ENCODE results near the gene ATXN1.

The ATXN1 gene

GRCh38 chr6:16757332-16757731 is 3.9 kb downstream of the ATXN1 start:
- Histone ChIP-seq H3K4me3 (ENCODE audit: low read depth, low read length) (no peak overlapping the region), H3K27me3 (replicated peaks) (no peaks in the 10 kb centered on the region), H3K27ac (no peak overlapping the region), H3K36me3 (replicated peaks) (peaks cover 6% of the 10 kb centered on the region)
- no peak for TF ChIP-seq CTCF (IDR thresholded peaks at IDR 0.05; ENCODE audit: low read depth, low read length, missing control alignments)
- DNase-seq = no peak
- in situ Hi-C loops (cut with HindIII; ENCODE audit: low pct_ligation_motif_present, low sequenced_read_pairs) = no loop called here

- in situ Hi-C loops (cut with HindIII; ENCODE audit: low pct_ligation_motif_present, low sequenced_read_pairs) = no loop called here
- Histone ChIP-seq H3K36me3 (replicated peaks) (peaks cover 6% of the 10 kb centered on the region), H3K4me3 (ENCODE audit: low read depth, low read length) (no peak overlapping the region), H3K27ac (no peak overlapping the region), H3K27me3 (replicated peaks) (no peaks in the 10 kb centered on the region)
- TF ChIP-seq CTCF (IDR thresholded peaks at IDR 0.05; ENCODE audit: low read depth, low read length, missing control alignments) = no peak
- no peak for DNase-seq
These were observed 4.5 kb downstream of the ATXN1 start for GRCh38 chr6:16756660-16757255.

DNA sequence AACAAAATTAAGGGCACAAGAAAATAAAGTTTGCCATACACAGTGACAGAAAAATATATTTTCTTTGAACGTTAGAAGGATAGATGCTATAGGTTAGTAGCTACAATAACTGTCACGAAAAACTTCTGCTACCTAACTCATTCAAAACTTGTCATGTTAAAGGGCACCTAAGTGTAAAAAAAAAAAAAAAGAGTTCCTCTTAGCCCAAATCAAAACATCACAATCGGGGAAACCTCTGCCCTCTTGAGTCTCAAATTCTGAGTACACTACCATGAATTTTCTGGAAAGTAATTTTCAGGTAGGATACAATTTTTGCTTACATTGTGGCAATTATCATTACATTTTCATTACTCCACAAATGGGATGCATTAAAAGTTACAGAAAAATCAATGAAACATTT is 5.7 kb downstream of the ATXN1 start:
- H3K27me3 ChIP-seq (replicated peaks) = no peaks in the 10 kb centered on the region
- H3K27ac ChIP-seq = no peak overlapping the region
- no peak overlapping the region for H3K4me3 ChIP-seq (ENCODE audit: low read depth, low read length)
- in situ Hi-C loops (cut with HindIII; ENCODE audit: low pct_ligation_motif_present, low sequenced_read_pairs) = no loop called here
- TF ChIP-seq CTCF (IDR thresholded peaks at IDR 0.05; ENCODE audit: low read depth, low read length, missing control alignments) = no peak
- DNase-seq = no peak
- peaks cover 6% of the 10 kb centered on the region for H3K36me3 ChIP-seq (replicated peaks)

DNA sequence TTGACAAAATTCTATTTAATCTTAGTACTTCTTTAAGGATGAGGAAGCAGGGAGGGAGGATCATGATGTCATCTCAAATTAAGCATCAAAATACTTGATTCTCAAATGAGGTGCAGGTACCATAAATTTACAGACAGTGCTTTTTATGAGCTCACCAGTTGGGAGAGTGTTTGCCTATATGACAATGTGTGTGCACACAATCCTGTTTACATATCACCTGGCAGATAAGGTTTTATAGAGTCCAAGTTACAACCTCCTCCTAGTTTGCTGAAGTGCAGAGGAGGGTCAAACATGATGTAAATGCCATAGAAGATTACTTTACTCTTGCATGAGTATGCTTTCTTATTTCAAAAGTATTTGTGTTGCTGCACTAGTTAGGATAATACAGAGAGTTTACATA is 6.4 kb downstream of the ATXN1 start:
- H3K27me3 ChIP-seq (replicated peaks) = no peaks in the 10 kb centered on the region

GRCh38 chr6:16754274-16754673 is 7.0 kb downstream of the ATXN1 start:
- no peak for TF ChIP-seq CTCF (IDR thresholded peaks at IDR 0.05; ENCODE audit: low read depth, low read length, missing control alignments)
- no peak overlapping the region for H3K27ac ChIP-seq
- no peaks in the 10 kb centered on the region for H3K27me3 ChIP-seq (replicated peaks)
- DNase-seq = no peak
- in situ Hi-C loops (cut with HindIII; ENCODE audit: low pct_ligation_motif_present, low sequenced_read_pairs) = no loop called here
- no peak overlapping the region for H3K4me3 ChIP-seq (ENCODE audit: low read depth, low read length)
- peaks cover 12% of the 10 kb centered on the region for H3K36me3 ChIP-seq (replicated peaks)

More for the DNA sequence above, 6.4 kb downstream of the ATXN1 start:
- in situ Hi-C loops (cut with HindIII; ENCODE audit: low pct_ligation_motif_present, low sequenced_read_pairs) = no loop called here
- TF ChIP-seq CTCF (IDR thresholded peaks at IDR 0.05; ENCODE audit: low read depth, low read length, missing control alignments) = no peak
- Histone ChIP-seq H3K27ac (no peak overlapping the region), H3K4me3 (ENCODE audit: low read depth, low read length) (no peak overlapping the region), H3K36me3 (replicated peaks) (peaks cover 6% of the 10 kb centered on the region)
- DNase-seq = no peak

- no peak for DNase-seq
- peaks cover 12% of the 10 kb centered on the region for H3K36me3 ChIP-seq (replicated peaks)
- no peak for TF ChIP-seq CTCF (IDR thresholded peaks at IDR 0.05; ENCODE audit: low read depth, low read length, missing control alignments)
- no peak overlapping the region for H3K4me3 ChIP-seq (ENCODE audit: low read depth, low read length)
- H3K27me3 ChIP-seq (replicated peaks) = no peaks in the 10 kb centered on the region
- H3K27ac ChIP-seq = peak overlapping the region; percentile 88
- in situ Hi-C loops (cut with HindIII; ENCODE audit: low pct_ligation_motif_present, low sequenced_read_pairs) = no loop called here
These were observed 7.9 kb downstream of the ATXN1 start for GRCh38 chr6:16753341-16753740.

Data from brain microvascular endothelial cell (primary cell).